Smooth muscle cell of the brain vasculature (primary cell): ENCODE measurements around the gene TUBGCP2.
"Not testable (repeated sequence)": the region's sequence is repeated elsewhere in the genome, so short reads cannot be mapped to it uniquely, and the experiment has no call there.

ENCODE experiments used
- DNase-seq: peaks from one replicate; pipeline ENCODE4 v3.0.0-alpha.2; 2012; ENCODE audit warnings: low read depth, low spot score

Gene TUBGCP2

DNA sequence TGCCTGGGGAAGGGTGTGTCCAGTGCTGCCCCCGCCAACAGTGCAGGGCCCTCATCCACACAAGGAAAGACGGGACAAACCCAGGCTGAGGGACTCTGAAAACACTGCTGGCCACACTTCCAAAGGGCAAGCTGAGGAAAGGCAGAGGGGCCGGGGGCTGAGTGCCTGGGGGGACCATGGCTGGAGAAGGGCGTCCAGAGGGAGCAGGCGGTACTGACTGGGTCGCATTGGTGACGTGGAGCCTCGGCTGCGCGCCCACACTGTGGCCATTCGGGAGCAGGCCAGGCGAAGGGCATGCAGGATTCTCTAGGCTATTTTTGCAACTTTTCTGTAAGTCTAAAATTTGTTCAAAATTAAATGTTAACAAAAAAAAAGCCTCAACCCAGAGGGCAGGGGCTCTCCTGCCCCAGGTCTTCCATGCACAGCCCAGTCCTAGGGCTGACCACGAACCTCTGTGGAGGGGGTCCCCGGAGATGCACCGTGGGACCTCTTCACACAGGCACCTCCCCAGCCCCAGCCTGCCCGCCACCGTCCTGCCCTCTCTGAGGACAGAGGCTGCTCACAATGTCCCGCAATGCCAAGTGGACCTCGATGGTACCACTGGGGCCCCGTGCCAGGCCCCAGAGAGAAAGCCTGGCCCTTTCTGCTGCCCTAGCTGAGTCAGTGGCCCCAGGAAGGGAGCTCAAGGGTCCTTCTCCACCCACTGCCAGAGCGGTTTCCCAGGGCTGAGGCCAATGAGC, 42.4 kb downstream of the TUBGCP2 start:
- DNase-seq: no peak

DNA sequence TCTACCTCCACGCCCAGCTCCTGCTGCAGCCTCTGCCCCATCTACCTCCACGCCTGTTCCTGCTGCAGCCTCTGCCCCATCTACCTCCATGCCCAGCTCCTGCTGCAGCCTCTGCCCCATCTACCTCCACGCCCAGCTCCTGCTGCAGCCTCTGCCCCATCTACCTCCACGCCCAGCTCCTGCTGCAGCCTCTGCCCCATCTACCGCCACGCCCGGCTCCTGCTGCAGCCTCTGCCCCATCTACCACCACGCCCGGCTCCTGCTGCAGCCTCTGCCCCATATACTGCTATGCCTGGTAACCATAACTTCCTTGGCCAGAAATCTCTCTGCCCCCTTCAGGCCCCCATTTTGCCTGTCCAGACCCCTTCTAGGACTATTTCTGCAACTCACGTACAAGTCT, 43.6 kb downstream of the TUBGCP2 start:
- DNase-seq: not testable (repeated sequence)

DNA sequence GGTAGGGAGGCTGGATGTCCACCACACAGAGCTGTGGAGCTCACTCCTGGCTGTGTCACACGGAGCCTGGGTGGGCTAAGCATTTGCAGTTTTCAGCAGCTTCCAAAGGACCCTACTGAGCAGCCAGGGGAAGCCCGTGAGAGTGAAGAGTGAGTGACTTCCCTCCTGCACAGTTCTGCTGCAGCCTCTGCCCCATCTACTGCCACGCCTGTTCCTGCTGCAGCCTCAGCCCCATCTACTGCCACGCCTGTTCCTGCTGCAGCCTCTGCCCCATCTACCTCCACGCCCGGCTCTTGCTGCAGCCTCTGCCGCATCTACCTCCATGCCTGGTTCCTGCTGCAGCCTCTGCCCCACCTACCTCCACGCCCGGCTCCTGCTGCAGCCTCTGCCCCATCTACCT, 44.2 kb downstream of the TUBGCP2 start:
- DNase-seq: no peak

DNA sequence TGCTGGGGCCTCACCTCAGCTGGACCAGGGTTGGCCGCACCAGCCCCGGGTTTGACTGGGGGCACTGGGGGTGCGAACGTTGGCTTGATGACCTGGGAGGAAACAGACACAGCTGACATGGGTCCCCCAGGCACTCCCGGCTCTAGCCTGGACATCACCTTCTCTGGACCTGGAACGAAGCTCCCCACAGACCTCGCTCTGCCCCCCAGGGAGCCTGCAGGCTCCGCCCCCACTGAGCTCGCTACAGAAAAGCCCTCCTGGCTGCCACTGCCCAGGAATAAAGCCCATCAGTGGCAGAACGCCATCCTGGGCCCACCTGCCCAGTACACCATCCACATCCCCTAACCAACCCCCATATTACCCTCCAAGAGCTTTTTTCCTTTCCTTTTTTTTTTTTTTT, 45.0 kb downstream of the TUBGCP2 start:
- no peak for DNase-seq

DNA sequence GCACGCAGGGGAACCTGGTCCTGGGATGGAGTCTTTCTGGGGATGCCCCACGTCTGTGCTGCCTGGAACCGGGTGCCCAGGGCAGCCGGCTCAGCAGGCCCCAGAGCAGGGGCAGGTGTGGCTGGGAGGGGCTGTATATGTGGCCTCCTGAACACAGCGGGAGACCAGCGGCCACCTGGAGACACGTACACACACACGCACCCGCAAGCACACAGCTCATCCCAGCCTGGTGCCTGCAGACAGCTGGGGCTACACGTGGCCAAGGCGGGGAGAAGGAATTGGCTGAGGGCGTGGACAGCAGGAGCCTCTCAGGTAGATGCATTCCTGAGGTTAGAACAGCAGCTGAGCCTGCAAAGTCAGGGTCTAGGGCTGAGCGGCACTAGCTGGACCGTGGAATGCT, 46.0 kb downstream of the TUBGCP2 start:
- no peak for DNase-seq

DNA sequence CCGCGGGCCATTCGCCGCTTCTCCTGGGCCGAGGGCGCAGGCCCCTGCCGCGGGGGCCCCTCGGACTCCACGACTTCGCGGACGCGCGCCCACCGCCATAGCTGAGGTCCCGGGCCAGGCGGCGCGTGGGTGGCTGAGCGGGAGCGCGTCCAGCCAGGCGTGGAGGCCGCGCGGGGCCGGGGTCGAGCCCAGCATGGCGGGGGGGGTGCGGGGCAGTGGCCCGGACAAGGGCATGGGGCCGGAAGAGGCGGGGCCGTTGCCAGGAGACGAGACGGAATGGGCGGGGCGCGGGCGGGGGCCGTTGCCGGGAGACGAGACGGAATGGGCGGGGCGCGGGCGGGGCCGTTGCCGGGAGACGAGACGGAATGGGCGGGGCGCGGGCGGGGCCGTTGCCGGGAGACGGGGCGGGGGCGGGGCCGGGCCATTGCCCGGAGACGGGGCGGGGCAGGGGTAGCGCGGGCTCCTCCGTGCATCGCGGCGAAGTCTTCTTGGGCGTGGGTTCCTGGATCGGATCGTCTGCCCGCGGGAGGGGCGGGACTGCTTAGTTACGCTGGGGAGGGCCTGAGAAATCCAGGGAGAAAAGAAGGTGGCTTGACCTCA, 46.8 kb downstream of the TUBGCP2 start:
- no peak for DNase-seq

DNA sequence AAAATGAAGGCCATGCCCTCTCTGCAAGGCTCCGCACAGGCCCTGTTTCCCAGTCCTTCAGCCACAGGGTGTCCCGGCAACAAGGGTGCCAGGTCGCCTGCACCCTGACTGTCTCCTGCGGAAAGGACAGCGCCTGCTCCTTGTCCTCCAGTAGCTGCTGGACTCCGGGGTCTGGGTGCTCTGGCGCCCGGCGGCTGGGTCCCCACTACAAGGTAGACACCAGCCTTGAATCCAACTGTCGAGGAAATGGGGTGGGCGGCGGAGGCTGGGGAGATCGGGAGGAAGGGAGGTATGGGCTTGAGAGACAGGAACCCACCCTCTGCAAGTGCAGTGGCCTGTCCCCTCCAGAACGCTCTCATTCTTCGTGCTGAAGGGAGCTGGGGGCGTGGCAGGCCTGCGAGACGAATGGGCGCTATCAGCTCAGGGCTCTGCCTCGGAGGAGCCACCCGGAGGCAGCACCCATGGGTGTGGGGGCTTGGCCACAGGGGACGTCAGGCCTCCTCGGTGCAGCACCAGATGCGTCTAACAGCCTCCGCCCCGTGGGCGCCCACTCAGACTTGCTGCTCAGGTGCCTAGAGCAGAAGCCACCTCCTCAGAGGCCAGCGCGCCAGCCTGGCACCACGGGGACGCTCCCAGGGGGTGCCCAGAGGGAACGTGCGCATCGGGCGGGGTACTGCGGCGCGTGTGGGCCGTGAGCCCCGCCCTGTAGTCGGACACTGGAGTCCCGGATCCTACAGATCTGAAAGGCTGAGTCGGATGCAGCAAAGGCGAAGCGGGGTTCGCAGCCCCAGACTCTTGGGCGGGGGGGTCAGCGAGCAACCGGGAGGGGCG, 47.6 kb downstream of the TUBGCP2 start:
- no peak for DNase-seq

DNA sequence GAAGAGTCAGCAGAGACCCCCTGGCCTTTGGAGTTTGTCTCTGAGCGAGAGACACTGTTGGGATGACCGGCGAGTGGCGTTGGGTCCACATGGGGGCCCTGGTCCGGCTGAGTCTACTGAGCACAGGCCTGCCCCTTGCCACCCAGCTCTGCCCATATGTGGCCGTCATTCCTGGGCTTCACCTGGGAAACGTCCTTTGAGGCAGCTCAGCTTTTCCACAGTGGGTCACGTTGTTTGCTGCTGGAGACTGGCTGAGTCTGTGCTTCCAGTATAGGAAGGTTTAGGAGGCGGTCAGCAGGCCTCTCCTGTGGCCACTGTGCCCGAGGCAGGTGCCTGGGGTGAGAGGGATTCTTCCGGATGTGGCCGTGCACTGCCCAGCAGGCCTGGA, 49.1 kb downstream of the TUBGCP2 start:
- no peak for DNase-seq

DNA sequence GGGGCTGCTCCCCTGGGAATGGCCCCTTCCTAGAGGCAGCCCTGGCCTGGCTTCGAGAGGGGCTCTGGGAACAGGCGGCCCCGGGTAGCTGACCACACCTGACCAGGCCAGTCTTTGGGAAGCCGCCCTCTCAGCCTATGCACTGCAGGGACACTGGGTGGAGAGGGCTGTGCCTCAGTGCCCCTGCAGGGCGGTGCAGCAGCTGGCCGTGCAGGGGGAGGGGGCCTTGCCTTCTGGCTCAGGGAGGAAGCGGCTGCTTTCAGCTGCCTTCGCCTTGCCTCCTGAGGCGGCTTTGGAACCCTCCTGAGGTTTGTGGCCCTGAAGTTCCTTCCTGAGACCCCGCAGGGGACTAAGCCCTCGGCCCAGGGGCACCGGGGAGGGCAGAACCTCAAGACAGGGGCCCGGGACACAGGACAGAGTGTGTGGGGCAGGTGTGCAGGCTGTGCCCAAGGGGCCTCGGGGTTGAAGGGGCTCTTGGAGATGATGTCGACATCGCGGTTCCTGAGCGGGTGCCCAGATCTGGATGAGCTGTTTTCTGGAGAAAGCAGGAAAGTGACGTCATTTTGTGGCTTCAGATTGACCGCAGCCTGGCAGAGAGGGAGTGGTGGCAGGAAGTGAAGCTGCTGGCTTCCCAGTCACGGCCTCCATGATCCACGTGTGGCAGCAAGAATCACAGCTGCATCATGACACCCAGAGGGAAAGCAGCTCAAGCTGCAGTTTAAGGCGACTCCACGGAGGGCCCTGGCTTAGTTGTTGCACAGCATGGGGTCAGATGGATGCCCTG, 49.7 kb downstream of the TUBGCP2 start:
- peak; percentile 88 for DNase-seq

DNA sequence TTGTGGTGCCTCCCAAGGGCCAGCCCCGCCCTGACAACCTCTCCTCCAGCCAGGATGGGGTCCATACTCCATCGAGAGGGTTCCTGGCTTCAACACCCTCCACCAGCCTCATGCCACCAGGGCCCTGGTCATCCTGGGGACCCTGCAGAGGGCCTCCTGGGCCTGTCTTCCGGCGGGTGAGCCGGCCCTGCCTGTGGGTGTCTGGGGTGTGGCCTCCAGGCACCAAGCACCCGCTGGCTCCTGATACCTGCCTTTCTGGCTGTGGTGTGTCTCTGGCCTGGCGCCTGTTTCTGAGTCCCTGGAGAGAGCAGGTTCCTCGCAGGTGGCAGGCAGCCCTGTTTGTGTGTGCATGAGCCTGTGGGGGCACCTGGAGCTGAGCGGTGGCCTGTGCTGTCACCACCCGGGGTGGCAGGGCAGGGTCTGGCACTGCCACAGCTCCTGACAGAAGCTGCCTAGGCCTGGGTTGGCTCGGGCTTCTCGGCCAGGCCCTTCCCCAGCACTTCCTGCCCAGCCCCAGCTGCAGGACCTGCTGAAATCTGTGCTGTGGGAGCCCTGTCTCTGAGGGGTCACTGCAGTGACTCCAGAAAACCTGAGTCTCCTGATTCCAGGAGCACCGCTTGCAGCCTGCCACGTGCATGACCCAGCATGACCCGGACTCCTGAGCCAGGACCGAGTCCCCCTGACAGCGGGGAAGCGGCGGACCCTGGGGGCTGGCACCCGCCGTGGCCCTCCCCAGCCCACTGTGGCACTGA, 50.4 kb downstream of the TUBGCP2 start:
- DNase-seq: no peak

DNA sequence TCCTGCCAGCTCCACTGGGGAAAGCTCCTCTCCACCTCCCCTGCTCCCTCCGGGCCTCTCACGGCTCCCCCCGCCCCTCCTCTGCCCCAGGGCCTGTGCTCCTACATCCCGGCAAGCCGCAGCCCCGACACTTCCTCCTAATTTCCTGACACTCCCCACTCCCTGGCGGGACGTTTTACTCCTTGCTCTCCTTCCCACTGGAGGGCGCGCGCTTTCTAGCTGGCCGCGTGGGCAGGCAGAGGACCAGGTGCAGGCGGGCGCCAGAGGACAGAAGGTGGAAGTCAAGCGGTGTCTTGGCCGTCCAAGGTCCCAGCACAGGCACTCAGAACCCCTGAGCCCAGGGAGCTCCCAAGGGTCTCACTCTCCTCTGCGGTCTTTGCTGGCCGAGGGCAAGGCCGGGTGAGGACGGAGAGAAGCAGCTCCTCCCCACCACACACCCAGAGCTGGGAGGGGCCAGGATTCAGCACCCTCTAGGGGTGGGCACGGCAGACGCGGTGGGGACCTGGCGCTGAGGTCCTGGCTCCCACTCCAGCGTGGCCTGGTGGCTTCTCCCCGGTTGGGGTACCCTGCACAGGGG, 51.1 kb downstream of the TUBGCP2 start:
- no peak for DNase-seq

DNA sequence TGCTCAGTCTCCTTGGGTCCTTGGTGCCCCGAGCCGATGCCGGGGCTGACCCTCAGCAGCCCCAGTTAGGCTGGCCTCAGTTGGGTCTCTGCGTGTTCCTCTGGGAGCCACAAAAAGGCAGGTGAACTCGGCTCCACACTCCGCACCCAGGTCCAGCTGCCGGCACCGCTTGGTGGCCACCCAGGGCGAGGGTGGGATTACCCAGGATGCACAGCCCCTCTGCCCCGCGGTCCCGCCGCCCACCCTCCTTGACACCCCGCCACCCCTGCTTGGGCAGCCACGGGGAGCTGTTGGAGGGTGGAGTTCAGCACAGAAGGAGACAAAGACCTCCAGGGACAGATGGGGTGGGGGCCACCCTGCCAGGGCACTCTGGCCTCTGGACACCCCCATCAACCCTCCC, 53.3 kb downstream of the TUBGCP2 start:
- DNase-seq: no peak

DNA sequence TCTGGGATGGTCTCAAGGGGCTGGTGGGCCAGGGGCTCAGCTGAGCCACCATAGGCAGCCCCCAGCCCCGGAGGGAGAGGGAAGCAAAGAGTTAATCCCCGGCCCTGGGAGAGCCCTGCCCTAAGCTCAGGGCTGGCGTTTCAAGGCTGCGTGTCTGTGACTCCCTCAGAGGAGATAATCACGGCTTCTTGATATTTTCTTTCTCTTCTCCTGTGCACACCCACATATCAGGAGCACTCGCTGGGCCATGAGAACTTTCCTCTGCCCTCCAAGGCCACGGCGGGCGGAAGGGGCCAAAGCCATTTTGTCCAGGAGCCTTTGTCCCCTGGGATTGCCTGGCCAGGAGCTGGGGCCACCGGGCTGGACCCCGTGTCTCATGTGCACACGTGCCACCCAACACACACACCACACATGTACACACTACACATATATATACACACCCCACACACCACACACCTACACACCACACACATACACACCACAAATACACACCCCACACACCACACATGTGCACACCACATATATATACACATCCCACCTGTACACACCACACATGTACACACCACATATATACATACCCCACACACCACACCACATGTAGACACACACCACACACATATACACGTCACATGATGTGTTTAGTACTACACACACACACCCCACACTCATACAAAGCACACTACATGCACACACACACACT, 54.1 kb downstream of the TUBGCP2 start:
- no peak for DNase-seq

DNA sequence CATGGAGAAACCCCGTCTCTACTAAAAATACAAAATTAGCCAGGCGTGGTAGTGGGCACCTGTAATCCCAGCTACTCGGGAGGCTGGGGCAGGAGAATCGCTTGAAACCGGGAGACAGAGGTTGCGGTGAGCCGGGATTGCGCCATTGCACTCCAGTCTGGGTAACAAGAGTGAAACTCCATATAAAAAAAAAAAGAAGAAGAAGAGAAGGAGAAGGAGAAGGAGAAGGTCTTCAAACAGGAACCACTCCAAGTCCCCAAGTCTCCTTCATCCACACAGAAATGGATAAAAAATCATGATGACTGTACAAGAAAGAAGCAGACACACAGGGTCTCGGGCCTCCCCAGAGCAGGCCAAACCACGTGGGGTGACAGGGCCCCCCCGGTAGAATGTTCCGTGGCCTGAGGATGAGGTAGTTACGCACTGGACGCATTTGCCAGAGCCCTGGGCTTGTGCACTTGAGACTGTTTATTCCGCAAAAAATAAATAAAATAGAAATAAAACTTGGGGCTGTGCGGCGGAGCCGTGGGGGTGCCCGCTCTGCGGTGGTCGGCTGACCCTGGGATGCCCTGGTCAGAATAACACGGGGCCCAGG, 55.2 kb downstream of the TUBGCP2 start:
- no peak for DNase-seq

DNA sequence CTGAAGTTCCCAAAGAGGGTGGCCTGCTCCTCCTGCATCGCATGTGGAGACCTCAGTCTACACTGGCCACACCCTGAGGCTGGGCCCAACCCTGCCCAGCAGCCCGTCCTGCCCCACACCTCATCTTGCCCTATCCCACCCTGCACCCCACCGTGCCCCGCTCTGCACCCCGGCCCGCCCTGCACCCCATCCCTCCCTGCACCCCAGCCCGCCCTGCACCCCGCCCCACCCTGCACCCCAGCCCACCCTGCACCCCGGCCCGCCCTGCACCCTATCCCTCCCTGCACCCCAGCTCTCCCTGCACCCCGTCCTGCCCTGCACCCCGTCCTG, 56.5 kb downstream of the TUBGCP2 start:
- DNase-seq: no peak

DNA sequence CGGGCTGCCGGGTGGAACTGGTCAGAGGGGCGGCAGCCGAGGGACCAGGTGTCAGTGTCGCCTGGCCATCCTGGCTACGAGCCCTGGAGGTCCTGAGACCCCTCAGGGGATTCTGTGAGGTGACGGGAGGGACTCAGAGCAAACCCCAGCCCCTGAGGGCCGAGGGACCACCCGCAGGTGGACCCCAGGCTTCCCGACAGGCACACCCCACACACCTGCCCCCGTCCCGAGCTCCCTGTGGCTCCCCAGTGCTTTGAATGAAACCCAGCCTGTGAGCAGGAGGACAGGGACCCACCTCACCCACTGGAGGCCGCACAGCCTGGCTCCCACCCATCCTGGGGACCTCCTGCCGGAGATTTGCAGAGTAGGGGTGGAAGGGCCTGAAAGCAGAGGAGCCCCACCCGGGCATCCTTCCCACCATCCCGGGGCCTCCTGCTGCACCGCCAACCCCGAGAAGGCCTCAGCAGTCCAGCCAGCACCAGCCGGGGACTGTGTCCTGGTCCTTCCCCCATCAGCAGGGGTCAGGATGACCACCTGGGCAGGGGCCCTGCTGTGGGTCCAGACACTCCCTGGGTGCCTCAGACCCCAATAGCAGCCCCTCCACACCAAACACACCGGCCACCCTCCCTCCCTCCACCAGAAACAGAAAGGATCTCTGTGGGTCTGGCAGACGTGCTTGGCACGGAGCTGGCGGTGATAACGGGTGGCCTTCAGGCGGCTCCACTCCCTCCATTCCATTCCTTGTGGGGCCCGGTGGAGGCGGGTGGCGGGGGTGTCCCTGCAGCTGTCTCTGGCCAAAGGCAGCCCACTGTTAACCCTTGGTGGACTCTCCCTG, 57.1 kb downstream of the TUBGCP2 start:
- no peak for DNase-seq

DNA sequence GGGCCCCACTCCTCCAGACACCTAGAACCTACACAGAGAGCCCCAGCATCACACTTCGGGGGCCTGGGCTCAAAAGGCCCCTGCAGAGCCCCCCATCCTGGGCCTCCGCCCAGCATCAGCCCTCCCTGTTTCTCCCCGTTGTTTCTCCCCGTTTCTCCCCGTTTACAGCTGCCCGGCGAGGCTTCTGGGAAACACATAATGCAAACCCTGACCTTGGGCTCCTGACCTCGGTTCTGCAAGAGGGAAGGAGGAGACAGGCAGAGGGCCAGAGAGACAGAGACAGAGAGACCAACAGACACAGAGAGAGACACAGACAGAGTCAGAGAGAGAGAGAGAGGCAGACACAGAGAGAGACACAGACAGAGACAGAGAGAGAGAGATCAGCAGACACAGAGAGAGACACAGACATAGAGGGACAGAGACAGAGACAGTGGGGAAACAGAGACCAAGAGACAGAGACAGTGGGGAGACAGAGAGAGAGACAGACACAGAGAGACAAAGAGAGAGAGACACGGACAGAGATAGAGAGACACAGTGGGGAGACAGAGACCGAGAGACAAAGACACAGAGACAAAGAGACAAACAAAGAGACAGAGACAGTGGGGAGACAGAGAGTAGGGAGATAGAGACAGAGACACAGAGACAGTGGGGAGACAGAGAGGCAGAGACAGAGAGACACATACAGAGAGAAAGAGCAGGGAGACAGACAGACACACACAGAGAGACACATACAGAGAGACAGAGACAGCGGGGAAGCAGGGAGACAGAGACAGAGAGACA, 58.5 kb downstream of the TUBGCP2 start:
- DNase-seq: no peak

DNA sequence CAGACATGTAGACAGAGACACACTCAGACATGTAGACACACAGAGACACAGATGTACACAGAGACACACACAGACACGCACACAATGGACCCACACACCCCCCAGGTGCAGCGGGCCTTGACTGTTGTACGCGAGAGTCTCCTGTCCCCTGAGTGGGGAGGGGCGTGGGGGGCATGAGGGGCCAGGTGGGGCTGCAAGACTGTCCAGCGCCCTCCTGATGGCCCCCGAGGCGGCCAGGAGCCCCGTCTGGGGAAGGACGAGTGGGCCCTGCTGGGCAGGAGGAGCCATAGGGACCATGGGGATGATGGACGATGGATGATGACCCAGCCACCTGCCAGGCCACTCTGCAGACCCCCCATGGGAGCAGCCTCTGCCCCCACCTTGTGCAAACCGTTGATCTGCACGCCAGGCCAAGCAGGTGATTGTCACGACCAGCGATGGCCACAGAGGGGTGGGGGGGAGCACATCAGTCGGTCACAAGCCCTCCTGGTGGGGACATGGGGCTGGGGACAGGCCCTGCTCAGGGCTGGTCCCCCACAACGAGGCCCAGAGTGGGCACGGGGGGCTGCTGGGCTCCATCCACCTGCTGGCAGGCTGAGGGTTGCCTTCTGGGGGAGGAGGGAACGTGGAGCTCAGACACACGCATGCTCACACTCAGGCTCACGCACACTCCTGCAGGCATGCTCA, 59.4 kb downstream of the TUBGCP2 start:
- no peak for DNase-seq
